Stromal cell of bone marrow (primary cell): ENCODE data around the gene WLS.
"Not testable (repeated sequence)": the region's sequence is repeated elsewhere in the genome, so short reads cannot be mapped to it uniquely, and the experiment has no call there.

Experiments used
- DNase-seq: peaks from one replicate; pipeline ENCODE4 v3.0.0-alpha.2; 2012; ENCODE audit warnings: low read depth

Gene WLS

DNA sequence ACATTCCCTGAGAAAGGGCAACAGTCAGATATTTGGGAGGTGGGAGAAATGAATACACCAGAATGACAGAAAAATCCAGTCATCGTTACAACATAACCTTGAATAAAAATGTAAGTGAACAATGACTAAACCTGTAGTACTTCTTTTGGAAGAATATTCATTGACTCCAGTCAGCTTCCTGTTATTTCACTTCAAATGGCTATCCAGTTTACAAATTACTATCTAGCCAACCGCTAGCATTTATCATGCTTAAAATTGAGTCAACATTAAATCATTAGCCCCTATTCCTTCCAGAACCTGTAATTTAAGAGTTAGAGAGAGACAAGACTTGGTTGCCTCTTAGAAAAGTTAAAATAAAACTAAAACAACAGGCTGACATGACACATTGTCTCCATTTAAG is 33.6 kb downstream of the WLS start:
- DNase-seq: no peak

DNA sequence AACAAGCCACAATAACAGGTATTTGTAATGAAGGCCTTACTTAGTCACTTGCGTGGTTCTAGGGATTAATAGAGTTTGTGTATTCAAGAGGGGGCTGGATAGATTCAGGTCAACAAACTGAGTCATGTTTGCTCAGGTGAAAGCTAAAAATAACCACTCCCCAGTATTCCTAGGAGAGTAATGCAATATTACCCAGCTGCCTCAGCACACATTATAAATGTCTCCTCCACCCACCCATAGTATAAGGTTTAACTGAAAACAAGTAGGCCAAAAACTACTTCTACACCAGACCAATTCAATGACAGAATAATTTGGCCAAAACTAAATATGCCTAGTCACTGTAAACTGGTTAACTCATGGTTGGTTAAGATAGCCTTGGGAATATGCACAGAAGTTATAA is 34.4 kb downstream of the WLS start:
- DNase-seq: no peak

DNA sequence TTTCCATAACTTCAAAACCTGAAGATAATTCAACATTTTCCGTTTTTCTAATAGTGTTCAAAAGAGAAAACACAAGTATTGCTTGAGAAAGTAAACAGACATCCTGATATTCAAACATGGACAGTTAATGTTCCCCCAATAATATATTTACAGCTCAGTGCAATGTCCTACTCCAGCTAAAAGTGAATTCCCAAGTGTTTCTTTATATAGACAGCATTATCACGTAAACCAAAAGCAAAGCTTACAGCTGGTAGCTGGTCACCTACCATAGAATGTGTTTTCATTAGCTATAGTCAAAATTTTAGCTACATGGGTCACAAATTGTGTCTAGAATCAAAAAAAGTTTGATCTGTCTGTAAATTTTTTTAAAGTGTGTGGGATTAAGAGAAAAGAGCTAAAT is 34.9 kb downstream of the WLS start:
- no peak for DNase-seq

DNA sequence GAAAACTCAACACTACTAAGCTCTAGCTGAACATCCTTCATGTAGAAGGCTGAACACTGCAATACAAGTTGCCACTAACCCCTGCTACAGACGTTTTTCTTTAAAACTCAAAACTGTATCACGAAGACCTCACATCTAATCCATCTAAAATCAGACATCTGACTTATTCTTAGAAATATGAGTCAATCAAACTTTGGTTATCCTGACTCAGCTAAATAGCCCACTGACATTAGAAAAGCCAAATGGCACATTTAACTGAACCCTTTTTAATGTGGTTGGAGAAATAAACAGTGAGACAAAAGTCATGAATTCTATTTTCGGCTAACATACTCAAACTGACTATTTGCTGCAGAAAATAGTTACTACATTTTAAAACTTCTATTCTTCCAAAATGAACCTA is 35.6 kb downstream of the WLS start:
- no peak for DNase-seq

DNA sequence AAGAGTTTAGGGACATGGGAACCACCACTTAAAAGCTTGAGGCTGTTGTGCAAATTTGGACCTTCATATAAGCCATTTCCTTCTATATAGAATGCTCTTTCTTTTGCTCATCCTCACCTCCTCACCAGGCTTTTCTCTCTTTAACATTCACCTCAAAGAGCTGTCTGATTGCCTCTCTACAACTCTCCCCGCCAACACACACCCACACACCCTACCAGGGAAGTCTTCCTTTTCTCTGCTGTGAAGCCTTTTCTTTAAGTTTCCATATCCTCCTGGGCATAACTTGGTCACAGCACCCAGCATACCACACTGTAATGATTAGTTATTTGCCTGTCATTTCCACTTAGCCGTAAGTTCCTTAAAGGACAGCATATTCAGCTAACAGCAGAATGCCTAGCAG is 40.6 kb downstream of the WLS start:
- no peak for DNase-seq

- DNase-seq: no peak
Observed at GRCh38 chr1:68188644-68189340, 43.5 kb downstream of the WLS start.

GRCh38 chr1:68188060-68188538 is 44.2 kb downstream of the WLS start:
- DNase-seq: no peak

GRCh38 chr1:68185743-68186142 is 46.6 kb downstream of the WLS start:
- DNase-seq: no peak

GRCh38 chr1:68183895-68184294 is 48.4 kb downstream of the WLS start:
- DNase-seq: no peak

DNA sequence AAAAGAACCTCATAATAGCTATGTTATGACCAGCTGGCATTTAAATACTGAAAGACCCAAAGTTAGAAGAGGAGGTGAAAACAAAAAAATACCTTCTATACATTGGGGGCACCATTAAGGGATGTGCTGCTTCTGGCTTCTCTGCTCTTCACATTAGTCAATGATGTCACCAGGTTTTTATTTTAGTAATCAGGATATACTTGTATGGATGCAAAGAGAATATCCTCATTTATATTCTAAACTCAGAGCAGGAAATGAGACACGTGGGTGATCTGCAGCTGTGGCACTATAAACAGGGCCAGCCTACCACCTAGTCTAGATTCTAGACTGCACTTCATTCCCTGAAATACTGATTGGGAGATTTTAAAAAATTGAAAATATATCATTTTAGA is 51.2 kb downstream of the WLS start:
- DNase-seq: no peak

DNA sequence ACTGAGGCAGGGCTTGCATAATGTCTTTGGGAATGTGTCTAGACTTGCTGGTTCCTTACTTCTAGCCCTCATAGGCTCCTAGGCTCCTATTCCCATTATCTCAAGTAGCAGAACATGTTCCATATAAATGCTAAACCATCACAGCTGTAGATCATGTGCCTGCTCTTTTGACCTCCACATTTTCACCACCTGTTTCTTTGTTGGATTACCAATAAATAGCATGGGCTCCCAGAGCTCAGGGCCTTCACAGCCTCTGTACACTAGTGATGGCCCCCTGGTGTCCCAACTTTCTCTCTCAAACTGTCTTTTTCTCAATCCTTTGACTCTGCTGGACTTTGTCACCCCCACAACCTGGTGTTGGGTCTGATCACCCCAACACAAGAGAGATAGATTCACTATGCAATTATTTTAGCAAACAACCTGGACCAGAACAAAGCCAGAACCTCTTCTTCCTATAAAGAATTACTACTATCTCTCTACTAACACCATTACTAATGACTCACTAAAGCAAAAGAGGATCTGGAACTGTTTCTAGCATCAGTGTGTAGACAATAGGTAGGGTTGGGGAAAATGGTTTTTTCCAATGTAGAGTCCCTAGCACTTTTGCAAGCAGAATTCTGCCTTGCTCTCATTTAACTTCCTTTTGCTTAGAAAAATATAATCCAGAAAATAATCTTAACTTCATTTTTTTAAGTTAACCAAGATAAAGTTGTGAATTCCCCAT is 51.7 kb downstream of the WLS start:
- no peak for DNase-seq

DNA sequence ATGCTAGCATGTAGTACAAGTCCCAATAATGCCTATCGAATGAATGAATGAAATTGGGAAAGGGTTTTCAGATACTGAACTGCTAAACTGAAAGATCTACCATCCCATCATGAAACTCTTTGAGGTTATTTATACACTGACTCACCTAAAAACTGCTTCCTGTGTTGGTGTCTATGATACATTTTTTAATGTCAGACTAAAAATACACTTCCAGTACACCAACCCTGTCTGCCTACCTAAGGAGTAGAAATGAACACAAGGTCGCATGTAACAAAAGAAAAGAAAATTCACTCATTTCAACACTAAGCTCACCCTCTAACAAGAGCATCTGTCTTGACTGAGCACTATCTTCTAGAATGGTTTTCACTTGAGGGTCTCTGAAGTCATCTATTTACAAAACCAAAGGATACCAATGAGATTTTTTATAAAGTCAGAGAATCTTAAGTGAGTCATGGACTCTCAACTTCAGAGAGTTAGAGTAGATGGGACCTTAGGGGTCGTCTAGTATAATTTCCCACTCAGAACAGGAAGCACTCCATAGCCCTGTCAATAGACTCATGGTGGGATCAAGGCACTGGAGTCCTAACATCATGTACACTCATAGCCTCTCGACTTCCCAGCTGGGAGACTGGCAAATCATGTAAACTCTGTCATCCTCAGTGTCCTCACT is 53.4 kb downstream of the WLS start:
- no peak for DNase-seq

DNA sequence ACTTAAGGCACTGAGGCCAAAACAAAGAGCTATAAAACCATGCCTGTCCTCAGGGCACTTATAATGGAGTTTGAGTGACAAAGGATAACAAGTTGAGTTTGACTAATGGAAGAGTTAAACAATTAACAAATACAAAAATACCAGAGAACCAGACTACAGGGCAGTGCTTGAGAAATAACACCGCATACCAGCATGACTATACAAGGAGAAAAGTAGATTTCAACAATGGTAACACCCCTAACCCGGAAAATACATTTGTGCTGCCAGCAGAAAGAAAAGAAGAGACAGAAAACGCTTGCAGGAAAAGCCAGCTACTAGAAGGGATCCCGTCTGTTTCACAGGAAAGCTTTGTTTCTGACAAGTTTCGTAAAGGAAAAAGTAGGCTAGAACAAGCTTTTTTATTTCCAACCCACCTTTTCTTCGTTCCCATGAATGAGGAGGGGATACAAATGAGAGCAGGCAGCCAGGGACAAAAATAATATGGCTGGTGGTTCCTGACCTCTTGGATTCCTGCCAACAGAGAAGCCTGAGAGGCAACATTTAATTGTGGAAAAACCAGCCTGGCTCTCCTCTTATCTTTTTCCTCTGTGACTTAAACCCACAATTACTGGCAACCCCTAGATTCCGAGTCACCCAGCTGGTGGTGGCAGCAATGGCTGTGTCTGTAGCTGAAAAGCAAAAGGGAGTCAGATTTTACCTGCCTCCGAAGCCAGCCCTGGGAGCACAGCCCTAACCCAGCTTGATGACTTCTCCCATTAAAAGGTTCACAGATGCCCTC is 56.5 kb downstream of the WLS start:
- DNase-seq: no peak

- DNase-seq: no peak
Observed at GRCh38 chr1:68174738-68175113, 57.6 kb downstream of the WLS start.

DNA sequence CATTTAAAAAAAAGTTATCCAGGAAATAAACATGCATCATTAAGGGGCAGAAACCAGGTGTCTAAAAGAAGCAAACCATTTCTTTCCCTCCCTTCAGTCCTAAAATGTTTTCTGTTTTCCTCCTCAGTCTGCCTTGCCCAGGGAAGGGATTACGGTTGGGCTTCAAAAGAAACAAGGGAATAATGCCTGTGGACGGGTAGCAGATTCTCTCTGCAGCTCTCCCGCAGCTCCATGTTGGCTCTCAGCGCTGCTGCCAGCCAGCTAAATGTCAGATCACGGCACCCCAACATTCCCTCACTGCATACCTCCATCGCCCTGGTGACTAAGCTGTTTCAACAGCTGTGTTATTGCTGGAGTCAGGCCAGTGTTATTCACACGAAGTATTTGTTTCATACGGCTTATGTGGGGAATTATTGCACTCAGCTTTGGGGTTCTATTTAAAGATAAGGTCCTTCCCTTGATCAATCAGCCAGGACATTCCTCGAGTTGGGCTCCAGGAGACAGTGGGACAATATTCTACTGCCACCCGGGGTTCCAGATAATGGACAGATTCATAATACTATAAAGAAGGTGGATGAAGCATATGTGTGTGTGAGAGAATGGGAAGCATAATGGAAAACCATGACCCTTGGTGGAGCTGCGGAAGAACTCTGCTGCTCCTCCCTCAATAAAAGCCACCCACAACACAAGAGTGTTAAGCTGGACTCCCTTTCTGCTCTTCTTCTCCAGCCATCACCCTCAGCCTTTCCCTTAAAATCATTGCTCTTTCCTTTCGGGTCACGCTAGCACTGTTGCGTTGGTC is 58.2 kb downstream of the WLS start:
- peak; percentile 91 for DNase-seq

GRCh38 chr1:68173283-68173935 is 58.9 kb downstream of the WLS start:
- peak; percentile 10 for DNase-seq

GRCh38 chr1:68171795-68172194 is 60.5 kb downstream of the WLS start:
- not testable (repeated sequence) for DNase-seq

DNA sequence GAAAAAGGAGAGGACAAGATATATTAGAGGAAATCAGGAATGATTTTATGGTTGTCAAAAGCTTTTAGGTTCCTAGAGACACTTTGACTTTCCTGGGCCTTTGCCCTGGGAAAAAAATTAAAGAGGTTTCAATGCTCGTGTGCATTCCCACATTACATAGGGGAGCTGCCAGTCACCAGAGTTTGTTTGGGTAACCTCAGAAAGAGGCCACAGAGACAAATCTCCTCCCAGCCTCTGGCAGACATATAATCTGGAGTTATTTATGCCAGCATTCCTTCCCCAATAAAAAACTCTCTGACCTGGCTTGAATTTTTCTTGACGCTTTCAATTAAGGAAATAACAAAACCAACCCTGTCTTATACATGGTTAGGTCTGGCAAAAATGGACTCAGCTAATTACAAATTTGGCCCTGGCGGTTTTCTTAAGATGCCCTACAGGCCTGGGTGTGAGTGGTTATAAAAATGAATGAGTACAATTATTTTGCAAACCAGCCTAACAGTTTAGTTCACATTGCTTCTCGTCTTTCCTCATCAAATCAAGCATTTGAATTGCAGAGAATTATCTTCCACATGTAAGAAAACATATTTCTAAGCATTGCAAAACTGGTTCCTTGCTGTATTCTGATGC is 63.7 kb downstream of the WLS start:
- no peak for DNase-seq

DNA sequence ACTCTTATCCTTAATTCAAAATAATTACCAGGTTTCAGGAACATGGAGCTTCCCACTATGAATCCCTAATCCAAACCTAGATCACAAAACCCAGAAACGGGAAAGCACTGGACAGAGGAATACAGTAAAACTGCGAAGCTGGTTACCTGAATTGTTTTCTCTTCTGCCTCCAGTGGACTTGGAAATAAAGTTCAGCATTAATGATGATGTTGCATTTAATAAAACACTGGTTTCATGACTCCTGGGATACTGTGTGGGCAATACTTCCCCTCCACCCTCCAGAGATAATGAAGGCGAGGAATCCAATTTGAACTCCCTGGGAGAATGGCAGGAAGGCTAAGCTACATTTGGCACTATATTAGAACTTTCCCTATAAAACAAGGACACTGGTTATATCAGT is 65.1 kb downstream of the WLS start:
- DNase-seq: no peak

GRCh38 chr1:68166348-68166747 is 66.0 kb downstream of the WLS start:
- no peak for DNase-seq

- DNase-seq: no peak
Observed at GRCh38 chr1:68165665-68166064, 66.7 kb downstream of the WLS start.
